ENCODE data around the gene SCD. TPM values are rescaled to one million over a fixed set of nuclear protein-coding genes. Genes with fewer than 3 reads are reported as not detected.
A peak's percentile ranks its signal among the peaks of the same experiment; 100 is the strongest.

Gene SCD
- total and polyA plus RNA-seq, 9 of the 15 experiments (the other 6 are each of a cell fraction or from before 2014, with no cell fraction given), result 114 to 486 (median 188) TPM

DNA sequence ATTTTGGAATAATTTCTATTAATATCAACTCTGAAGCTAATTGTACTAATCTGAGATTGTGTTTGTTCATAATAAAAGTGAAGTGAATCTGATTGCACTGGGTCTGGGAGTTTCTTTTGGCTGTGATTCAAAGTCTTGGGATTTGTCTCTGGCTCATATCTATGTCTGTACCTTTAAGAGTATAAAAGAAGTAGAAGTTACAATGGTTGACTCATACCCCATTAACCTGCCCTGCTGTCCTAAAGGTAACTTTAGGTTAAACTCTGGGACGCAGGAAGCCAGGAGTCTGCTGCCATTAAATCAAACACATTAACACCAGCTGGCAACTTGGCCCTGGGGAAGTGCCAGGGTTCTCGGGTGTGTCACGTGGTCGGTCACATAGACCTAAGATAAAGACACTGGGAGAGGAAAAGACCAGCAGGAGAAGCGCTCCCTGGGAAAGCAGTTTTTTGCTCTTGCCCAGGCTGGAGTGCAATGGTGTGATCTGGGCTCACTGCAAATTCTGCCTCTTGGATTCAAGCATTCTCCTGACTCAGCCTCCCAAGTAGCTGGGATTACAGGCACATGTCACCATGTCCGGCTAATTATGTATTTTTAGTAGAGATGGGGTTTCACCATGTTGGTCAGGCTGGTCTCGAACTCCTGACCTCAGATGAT lies 17.8 kb downstream of the SCD start (continued):
- TF ChIP-seq, protein P1, sequence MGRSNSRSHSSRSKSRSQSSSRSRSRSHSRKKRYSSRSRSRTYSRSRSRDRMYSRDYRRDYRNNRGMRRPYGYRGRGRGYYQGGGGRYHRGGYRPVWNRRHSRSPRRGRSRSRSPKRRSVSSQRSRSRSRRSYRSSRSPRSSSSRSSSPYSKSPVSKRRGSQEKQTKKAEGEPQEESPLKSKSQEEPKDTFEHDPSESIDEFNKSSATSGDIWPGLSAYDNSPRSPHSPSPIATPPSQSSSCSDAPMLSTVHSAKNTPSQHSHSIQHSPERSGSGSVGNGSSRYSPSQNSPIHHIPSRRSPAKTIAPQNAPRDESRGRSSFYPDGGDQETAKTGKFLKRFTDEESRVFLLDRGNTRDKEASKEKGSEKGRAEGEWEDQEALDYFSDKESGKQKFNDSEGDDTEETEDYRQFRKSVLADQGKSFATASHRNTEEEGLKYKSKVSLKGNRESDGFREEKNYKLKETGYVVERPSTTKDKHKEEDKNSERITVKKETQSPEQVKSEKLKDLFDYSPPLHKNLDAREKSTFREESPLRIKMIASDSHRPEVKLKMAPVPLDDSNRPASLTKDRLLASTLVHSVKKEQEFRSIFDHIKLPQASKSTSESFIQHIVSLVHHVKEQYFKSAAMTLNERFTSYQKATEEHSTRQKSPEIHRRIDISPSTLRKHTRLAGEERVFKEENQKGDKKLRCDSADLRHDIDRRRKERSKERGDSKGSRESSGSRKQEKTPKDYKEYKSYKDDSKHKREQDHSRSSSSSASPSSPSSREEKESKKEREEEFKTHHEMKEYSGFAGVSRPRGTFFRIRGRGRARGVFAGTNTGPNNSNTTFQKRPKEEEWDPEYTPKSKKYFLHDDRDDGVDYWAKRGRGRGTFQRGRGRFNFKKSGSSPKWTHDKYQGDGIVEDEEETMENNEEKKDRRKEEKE (IDR thresholded peaks at IDR 0.05; ENCODE audit: borderline replicate concordance in 1 of 2, control insufficient read depth in 1 of 2, low read depth in 2 of 2, low read length in 1 of 2), result no peak
- TF ChIP-seq SMAD4 (CRISPR knock-in tag; conservative IDR thresholded peaks at IDR 0.05), result 0 out of 2 replicates have a peak, but pooled peaks have one; percentile 33
- TF ChIP-seq, protein P2, sequence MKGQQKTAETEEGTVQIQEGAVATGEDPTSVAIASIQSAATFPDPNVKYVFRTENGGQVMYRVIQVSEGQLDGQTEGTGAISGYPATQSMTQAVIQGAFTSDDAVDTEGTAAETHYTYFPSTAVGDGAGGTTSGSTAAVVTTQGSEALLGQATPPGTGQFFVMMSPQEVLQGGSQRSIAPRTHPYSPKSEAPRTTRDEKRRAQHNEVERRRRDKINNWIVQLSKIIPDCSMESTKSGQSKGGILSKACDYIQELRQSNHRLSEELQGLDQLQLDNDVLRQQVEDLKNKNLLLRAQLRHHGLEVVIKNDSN (CRISPR knock-in tag; IDR thresholded peaks at IDR 0.05), result peak; percentile 72
- TF ChIP-seq, protein P3, sequence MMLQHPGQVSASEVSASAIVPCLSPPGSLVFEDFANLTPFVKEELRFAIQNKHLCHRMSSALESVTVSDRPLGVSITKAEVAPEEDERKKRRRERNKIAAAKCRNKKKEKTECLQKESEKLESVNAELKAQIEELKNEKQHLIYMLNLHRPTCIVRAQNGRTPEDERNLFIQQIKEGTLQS (IDR thresholded peaks at IDR 0.05), result peak; percentile 44; the same call in 1 of the 2 replicates
- TF ChIP-seq, protein P3 (CRISPR knock-in tag; conservative IDR thresholded peaks at IDR 0.05), result no peak
- no peak for TF ChIP-seq NFE2L1 (tag; IDR thresholded peaks at IDR 0.05; ENCODE audit: borderline replicate concordance, low read depth)
- peak; percentile 45; the same call in 1 of the 2 replicates for TF ChIP-seq MYC (IDR thresholded peaks at IDR 0.05; ENCODE audit: low read depth, low read length)
- TF ChIP-seq MYC (CRISPR knock-in tag; IDR thresholded peaks at IDR 0.05; ENCODE audit: borderline replicate concordance, low read depth), result no peak
- TF ChIP-seq, protein P4, sequence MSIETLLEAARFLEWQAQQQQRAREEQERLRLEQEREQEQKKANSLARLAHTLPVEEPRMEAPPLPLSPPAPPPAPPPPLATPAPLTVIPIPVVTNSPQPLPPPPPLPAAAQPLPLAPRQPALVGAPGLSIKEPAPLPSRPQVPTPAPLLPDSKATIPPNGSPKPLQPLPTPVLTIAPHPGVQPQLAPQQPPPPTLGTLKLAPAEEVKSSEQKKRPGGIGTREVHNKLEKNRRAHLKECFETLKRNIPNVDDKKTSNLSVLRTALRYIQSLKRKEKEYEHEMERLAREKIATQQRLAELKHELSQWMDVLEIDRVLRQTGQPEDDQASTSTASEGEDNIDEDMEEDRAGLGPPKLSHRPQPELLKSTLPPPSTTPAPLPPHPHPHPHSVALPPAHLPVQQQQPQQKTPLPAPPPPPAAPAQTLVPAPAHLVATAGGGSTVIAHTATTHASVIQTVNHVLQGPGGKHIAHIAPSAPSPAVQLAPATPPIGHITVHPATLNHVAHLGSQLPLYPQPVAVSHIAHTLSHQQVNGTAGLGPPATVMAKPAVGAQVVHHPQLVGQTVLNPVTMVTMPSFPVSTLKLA (conservative IDR thresholded peaks at IDR 0.05), result peak; percentile 40 to 43; a peak in 1 of 4 replicates
- TF ChIP-seq SUPT5H (IDR thresholded peaks at IDR 0.05), result peak; percentile 34; the same call in 1 of the 2 replicates
- peak; percentile 62 for TF ChIP-seq FOSL1 (tag; conservative IDR thresholded peaks at IDR 0.05)
- TF ChIP-seq TBL1XR1 (IDR thresholded peaks at IDR 0.05; ENCODE audit: low read length in 2 of 2), result 0 out of 4 replicates have a peak, but pooled peaks of 1 of the 2 experiments have one; percentile 32
- TF ChIP-seq MEIS2 (IDR thresholded peaks at IDR 0.05; ENCODE audit: partially characterized antibody), result peak; percentile 30
- TF ChIP-seq, protein P5, sequence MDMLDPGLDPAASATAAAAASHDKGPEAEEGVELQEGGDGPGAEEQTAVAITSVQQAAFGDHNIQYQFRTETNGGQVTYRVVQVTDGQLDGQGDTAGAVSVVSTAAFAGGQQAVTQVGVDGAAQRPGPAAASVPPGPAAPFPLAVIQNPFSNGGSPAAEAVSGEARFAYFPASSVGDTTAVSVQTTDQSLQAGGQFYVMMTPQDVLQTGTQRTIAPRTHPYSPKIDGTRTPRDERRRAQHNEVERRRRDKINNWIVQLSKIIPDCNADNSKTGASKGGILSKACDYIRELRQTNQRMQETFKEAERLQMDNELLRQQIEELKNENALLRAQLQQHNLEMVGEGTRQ (CRISPR knock-in tag; IDR thresholded peaks at IDR 0.05), result peak; percentile 69
- TF ChIP-seq, protein P6, sequence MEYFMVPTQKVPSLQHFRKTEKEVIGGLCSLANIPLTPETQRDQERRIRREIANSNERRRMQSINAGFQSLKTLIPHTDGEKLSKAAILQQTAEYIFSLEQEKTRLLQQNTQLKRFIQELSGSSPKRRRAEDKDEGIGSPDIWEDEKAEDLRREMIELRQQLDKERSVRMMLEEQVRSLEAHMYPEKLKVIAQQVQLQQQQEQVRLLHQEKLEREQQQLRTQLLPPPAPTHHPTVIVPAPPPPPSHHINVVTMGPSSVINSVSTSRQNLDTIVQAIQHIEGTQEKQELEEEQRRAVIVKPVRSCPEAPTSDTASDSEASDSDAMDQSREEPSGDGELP (CRISPR knock-in tag; IDR thresholded peaks at IDR 0.05; ENCODE audit: borderline replicate concordance), result peak; percentile 68
- TF ChIP-seq SPI1 (IDR thresholded peaks at IDR 0.05; ENCODE audit: borderline replicate concordance, low read depth, low read length), result peak; percentile 49; the same call in 1 of the 2 replicates
- no peak for TF ChIP-seq ASH1L (IDR thresholded peaks at IDR 0.05; ENCODE audit: borderline replicate concordance, low read depth, partially characterized antibody)
